NCI-H1694 treated with DMSO at 0.1 percent for 48 hours (cell line): ENCODE results near the gene LZTR1.
"Not testable (repeated sequence)": the region's sequence is repeated elsewhere in the genome, so short reads cannot be mapped to it uniquely, and the experiment has no call there.

Experiments used
- DNase-seq: peaks from one replicate; lab custom pipeline; 2025; lab: John Stamatoyannopoulos, UW

LZTR1 gene

GRCh38 chr22:21033895-21034294 is 51.8 kb downstream of the LZTR1 start:
- no peak for DNase-seq

- no peak for DNase-seq
Observed at GRCh38 chr22:21034989-21035388, 52.9 kb downstream of the LZTR1 start.

GRCh38 chr22:21038405-21038804 is 56.3 kb downstream of the LZTR1 start:
- no peak for DNase-seq

- not testable (repeated sequence) for DNase-seq
Observed at GRCh38 chr22:21039158-21039557, 57.1 kb downstream of the LZTR1 start.

- DNase-seq, result no peak
Observed at GRCh38 chr22:21041937-21042336, 59.8 kb downstream of the LZTR1 start.

GRCh38 chr22:21042978-21043859 is 61.1 kb downstream of the LZTR1 start:
- DNase-seq, result no peak

GRCh38 chr22:21043860-21044535 is 61.9 kb downstream of the LZTR1 start:
- DNase-seq, result no peak

- DNase-seq, result no peak
Observed at GRCh38 chr22:21044931-21045584, 63.0 kb downstream of the LZTR1 start.

- peak; percentile 67 for DNase-seq
Observed at GRCh38 chr22:21045585-21046294, 63.6 kb downstream of the LZTR1 start, which contains the start of gene LRRC74B. Gene LRRC74B, plus strand, starts transcription at chr22:21045946. Its CDS starts 41 bp downstream, at chr22:21045987.

GRCh38 chr22:21047035-21047661 is 65.1 kb downstream of the LZTR1 start:
- DNase-seq, result no peak

GRCh38 chr22:21047730-21048129 is 65.6 kb downstream of the LZTR1 start:
- DNase-seq, result no peak

GRCh38 chr22:21048448-21048847 is 66.4 kb downstream of the LZTR1 start:
- DNase-seq, result not testable (repeated sequence)
